ENCODE measurements around the gene CA12. TPM values are rescaled to one million over a fixed set of nuclear protein-coding genes. Genes with fewer than 3 reads are reported as not detected.

Gene CA12
- polyA plus RNA-seq, 2 donors = 32.2 to 35.0 TPM

- no peaks in the 10 kb centered on the region for H3K9me3 ChIP-seq (ENCODE audit: control insufficient read depth in 2 of 2, insufficient read depth in 1 of 2, low read depth in 1 of 2, low read length in 1 of 2)
- H3K4me3 ChIP-seq (ENCODE audit: low read depth in 1 of 2, low read length in 2 of 2) = peak within 1 kb of the TSS; percentile 64 to 73
- 1% methylated on average over 76 to 102 of the region's 102 CpGs for WGBS, 2 donors
- H3K36me3 ChIP-seq (ENCODE audit: control insufficient read depth in 2 of 2, insufficient read depth in 2 of 2, low read length in 1 of 2) = no peaks in the 10 kb centered on the region
- no peaks in the 10 kb centered on the region for H3K27me3 ChIP-seq (ENCODE audit: control insufficient read depth in 1 of 2, insufficient read depth in 2 of 2, low read length in 2 of 2)
- no peaks in the 10 kb centered on the region for H3K4me1 ChIP-seq (ENCODE audit: control insufficient read depth in 2 of 2, insufficient read depth in 2 of 2, low read length in 1 of 2)
- peak within 1 kb of the TSS; percentile 78 to 84 for H3K27ac ChIP-seq (ENCODE audit: low read depth in 2 of 2, low read length in 1 of 2)
These were observed 104.4 kb downstream of the CA12 start, which contains the start of gene APH1B for GRCh38 chr15:63277038-63277892. Gene APH1B, plus strand, starts transcription at chr15:63277605. Its CDS starts 19 bp downstream, at chr15:63277624.

- H3K27ac ChIP-seq (ENCODE audit: low read depth in 2 of 2, low read length in 1 of 2) = peak overlapping the region in 1 of 2 donors; percentile 31
These were observed 105.2 kb downstream of the CA12 start for GRCh38 chr15:63276342-63277037.

DNA sequence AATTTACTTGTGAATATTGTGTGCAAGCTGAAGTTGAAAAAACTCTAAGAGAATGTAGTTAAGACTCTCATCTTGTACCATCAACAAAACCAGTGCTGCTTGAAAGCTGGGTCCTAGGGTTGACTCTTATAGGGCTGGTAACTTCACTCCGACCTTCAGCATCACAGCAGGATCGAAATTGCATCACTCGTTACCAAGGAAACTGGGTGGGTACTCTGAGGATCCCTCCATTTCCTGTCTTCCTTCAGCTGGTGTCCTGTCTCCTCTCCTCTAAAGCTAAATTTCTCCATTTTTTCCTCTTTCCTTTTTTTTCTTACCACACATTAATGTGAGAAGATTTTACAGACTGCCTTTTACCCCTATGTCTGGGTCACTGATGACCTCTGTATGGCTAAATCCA lies 107.2 kb downstream of the CA12 start:
- Histone ChIP-seq H3K4me3 (ENCODE audit: low read depth in 1 of 2, low read length in 2 of 2) (no peak overlapping the region), H3K4me1 (ENCODE audit: control insufficient read depth in 2 of 2, insufficient read depth in 2 of 2, low read length in 1 of 2) (no peaks in the 10 kb centered on the region), H3K36me3 (ENCODE audit: control insufficient read depth in 2 of 2, insufficient read depth in 2 of 2, low read length in 1 of 2) (no peaks in the 10 kb centered on the region), H3K27ac (ENCODE audit: low read depth in 2 of 2, low read length in 1 of 2) (peak overlapping the region in 1 of 2 donors; percentile 3), H3K27me3 (ENCODE audit: control insufficient read depth in 1 of 2, insufficient read depth in 2 of 2, low read length in 2 of 2) (no peaks in the 10 kb centered on the region), H3K9me3 (ENCODE audit: control insufficient read depth in 2 of 2, insufficient read depth in 1 of 2, low read depth in 1 of 2, low read length in 1 of 2) (no peaks in the 10 kb centered on the region)
- WGBS, 2 donors = 86 to 87% methylated on average over 3 of the region's 3 CpGs

More at GRCh38 chr15:63276342-63277037, 105.2 kb downstream of the CA12 start:
- 18 to 21% methylated on average over 11 of the region's 11 CpGs for WGBS, 2 donors
- Histone ChIP-seq H3K27me3 (ENCODE audit: control insufficient read depth in 1 of 2, insufficient read depth in 2 of 2, low read length in 2 of 2) (no peaks in the 10 kb centered on the region), H3K4me3 (ENCODE audit: low read depth in 1 of 2, low read length in 2 of 2) (peak overlapping the region; percentile 53 to 64), H3K4me1 (ENCODE audit: control insufficient read depth in 2 of 2, insufficient read depth in 2 of 2, low read length in 1 of 2) (no peaks in the 10 kb centered on the region), H3K36me3 (ENCODE audit: control insufficient read depth in 2 of 2, insufficient read depth in 2 of 2, low read length in 1 of 2) (no peaks in the 10 kb centered on the region), H3K9me3 (ENCODE audit: control insufficient read depth in 2 of 2, insufficient read depth in 1 of 2, low read depth in 1 of 2, low read length in 1 of 2) (no peaks in the 10 kb centered on the region)

Other genes with a start within 250 kb of the CA12 start
- 10 to 100 TPM; 55.1 to 59.5 TPM for gene RPS27L, start 224.4 kb downstream of the CA12 start, polyA plus RNA-seq
- 1 to 10 TPM; 1.9 to 2.8 TPM for gene RAB8B, start 192.2 kb downstream of the CA12 start, polyA plus RNA-seq
- gene APH1B, start 104.2 kb downstream of the CA12 start, polyA plus RNA-seq = 1 to 10 TPM; 1.6 to 2.0 TPM
- gene USP3, start 122.7 kb upstream of the CA12 start, polyA plus RNA-seq = 10 to 100 TPM; 14.0 to 15.0 TPM
- 1 to 10 TPM; 2.8 to 4.5 TPM for gene FBXL22, start 215.5 kb upstream of the CA12 start, polyA plus RNA-seq

All from esophagus (tissue), 2 donors.